ENCODE measurements around the gene GAGE12G. TPM values are rescaled to one million over a fixed set of nuclear protein-coding genes. Genes with fewer than 3 reads are reported as not detected.
"Not testable (repeated sequence)": the region's sequence is repeated elsewhere in the genome, so short reads cannot be mapped to it uniquely, and the experiment has no call there.

The GAGE12G gene
- not detected for total RNA-seq
- long read RNA-seq: 0 reads

GRCh38 chrX:49570100-49570499, at the start of gene GAGE12G:
Gene GAGE12G, plus strand, starts transcription at chrX:49570400. Its CDS starts 1,155 bp downstream, at chrX:49571555.
- ATAC-seq; intact Hi-C loops (cut with micrococcal nuclease); DNase-seq: not testable (repeated sequence)

- intact Hi-C loops (cut with micrococcal nuclease); ATAC-seq; DNase-seq: not testable (repeated sequence)
These were observed 38.3 kb upstream of the GAGE12G start, which contains the start of gene GAGE12C for GRCh38 chrX:49531877-49532276. Gene GAGE12C, plus strand, starts transcription at chrX:49532177. Its CDS starts 1,155 bp downstream, at chrX:49533332.

- DNase-seq; intact Hi-C loops (cut with micrococcal nuclease); ATAC-seq: not testable (repeated sequence)
These were observed 28.8 kb upstream of the GAGE12G start, which contains the start of gene GAGE12D for GRCh38 chrX:49541433-49541832. Gene GAGE12D, plus strand, starts transcription at chrX:49541733. Its CDS starts 1,155 bp downstream, at chrX:49542888.

- DNase-seq; ATAC-seq; intact Hi-C loops (cut with micrococcal nuclease): not testable (repeated sequence)
These were observed 19.2 kb upstream of the GAGE12G start, which contains the start of gene GAGE12E for GRCh38 chrX:49550989-49551388. Gene GAGE12E, plus strand, starts transcription at chrX:49551289. Its CDS starts 1,155 bp downstream, at chrX:49552444.

- DNase-seq; intact Hi-C loops (cut with micrococcal nuclease); ATAC-seq: not testable (repeated sequence)
These were observed 9.7 kb upstream of the GAGE12G start, which contains the start of gene GAGE12F for GRCh38 chrX:49560542-49560941. Gene GAGE12F, plus strand, starts transcription at chrX:49560842. Its CDS starts 1,155 bp downstream, at chrX:49561997.

DNA sequence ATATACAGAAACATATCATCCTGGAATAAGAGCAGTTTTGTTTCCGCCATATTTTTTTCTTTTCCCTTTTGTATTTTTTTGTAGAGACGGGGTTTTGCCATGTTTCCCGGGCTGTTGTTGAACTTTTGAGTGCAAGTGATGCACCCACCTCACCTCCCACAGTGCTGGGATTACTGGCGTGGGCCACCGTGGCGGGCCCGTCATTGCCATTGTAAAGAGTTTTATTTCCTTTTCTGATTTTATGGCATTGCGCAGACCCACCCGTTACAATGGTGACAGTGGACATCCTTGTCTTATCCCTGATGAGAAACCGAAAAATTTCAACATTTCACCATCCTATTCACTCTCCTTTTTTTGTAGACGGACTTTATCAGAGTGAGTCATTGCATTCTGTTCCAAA, 1.5 kb upstream of the GAGE12G start:
- peak; percentile 13 for DNase-seq
- ATAC-seq; intact Hi-C loops (cut with micrococcal nuclease): not testable (repeated sequence)

DNA sequence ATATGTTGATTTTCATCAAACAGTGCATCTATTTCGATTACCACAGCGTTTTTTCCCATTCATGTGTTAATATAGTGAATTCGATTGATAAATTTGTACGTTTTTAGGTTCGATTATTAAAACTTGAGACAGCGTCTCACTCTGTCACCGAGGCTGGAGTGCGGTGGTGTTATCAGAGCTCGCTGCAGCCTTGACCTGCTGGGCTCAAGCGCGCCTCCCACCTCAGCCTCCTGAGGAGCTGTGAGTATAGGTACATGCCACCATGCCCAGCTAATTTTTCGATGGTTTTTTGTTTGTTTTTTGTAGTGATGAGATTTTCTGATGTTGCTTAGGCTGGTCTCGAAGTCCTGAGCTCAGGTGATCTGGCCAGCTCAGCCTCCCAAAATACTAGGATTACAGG, 1.0 kb upstream of the GAGE12G start:
- ATAC-seq, DNase-seq: not testable (repeated sequence)

DNA sequence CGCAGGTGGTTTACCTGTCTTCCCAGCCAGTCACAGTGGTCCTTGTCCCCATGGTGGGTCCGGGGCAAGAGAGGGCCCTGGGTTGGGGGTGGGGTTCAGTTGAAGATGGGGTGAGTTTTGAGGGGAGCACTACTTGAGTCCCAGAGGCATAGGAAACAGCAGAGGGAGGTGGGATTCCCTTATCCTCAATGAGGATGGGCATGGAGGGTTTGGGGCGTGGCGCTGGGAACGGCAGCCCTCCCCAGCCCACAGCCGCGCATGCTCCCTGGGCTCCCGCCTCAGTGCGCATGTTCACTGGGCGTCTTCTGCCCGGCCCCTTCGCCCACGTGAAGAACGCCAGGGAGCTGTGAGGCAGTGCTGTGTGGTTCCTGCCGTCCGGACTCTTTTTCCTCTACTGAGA, 9.4 kb downstream of the GAGE12G start, which contains the start of gene GAGE12H:
Gene GAGE12H, plus strand, starts transcription at position 301 of the 400 bp plus-strand sequence. CDS start 1,155 bp downstream, outside the sequence.
- ATAC-seq; DNase-seq; intact Hi-C loops (cut with micrococcal nuclease): not testable (repeated sequence)

More for the DNA sequence above, 1.0 kb upstream of the GAGE12G start:
- intact Hi-C loops (cut with micrococcal nuclease): not testable (repeated sequence)

GRCh38 chrX:49589196-49589595, 19.0 kb downstream of the GAGE12G start, which contains the start of gene GAGE2A:
Gene GAGE2A, plus strand, starts transcription at chrX:49589496. Its CDS starts 1,155 bp downstream, at chrX:49590651.
- DNase-seq; intact Hi-C loops (cut with micrococcal nuclease); ATAC-seq: not testable (repeated sequence)

DNA sequence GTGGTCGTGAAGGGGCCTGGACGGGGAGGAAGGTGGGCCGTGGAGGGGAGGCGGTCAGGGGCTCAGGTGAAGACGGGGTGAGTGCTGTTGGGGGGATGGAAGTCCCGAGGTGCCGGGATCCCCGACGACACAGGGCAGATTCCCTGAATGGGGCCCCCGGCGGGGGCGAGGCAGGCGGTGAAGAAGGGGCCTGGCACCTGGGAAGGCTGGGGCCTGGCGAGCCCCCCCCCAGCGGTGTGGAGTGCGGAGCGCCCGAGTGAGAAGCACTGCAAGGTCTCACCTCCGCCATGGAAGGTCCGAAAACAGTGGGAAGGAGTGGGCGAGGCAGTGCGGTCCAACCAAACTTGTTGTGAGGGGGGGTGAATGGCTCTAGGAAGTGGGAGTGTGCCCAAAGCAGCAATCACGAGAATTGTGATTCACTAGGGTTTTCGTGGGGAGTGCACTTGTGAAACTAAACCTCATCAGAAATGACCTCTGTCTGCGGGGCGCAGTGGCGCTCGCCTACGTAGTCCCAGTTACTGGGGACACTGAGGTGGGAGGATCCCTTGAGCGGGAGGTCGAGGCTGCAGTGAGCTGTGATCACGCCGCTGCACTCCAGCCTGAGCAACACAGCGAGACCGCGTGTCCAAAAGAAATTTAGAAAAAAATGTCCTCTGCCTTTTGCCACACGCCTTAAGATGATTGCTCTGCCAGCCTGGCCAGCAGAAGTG, 19.7 kb downstream of the GAGE12G start:
- ATAC-seq; intact Hi-C loops (cut with micrococcal nuclease): not testable (repeated sequence)
- DNase-seq: peak; percentile 20

GRCh38 chrX:49590488-49590887, 20.3 kb downstream of the GAGE12G start:
- intact Hi-C loops (cut with micrococcal nuclease); DNase-seq; ATAC-seq: not testable (repeated sequence)

- intact Hi-C loops (cut with micrococcal nuclease); DNase-seq; ATAC-seq: not testable (repeated sequence)
These were observed 28.5 kb downstream of the GAGE12G start, which contains the start of gene GAGE1 for GRCh38 chrX:49598720-49599119. Gene GAGE1, plus strand, starts transcription at chrX:49599020. Its CDS starts 1,155 bp downstream, at chrX:49600175.

DNA sequence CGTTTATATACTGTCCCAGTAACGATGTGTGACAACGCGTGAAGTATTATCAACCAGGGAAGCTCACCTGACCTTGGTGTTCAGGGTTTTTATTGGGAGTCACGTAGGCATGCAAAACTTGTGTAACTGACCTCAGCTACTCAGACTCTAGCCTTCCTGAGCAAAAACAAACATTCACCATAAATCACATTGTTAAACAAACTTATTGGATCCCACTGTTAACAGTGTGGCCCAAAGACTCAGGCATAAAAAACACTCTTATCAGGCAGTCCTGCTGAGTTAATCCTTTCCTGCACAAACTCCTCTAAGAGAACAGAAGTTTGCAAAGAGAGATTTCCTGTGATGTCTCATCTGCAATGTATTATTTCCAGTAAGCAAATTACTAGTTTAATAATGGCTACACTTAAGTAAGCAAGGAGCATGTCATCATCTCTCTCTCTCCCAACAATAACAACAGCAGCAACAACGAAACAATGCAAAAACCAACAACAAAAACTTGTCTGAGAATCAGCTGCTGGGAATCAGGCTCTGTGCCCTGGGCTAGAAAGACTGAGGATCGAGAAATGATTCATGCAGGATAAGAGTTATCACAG, 40.6 kb downstream of the GAGE12G start:
- ATAC-seq (no peak), DNase-seq (no peak)
- intact Hi-C loops (cut with micrococcal nuclease): no loop called here

GRCh38 chrX:49618574-49618973, 48.4 kb downstream of the GAGE12G start:
- ATAC-seq (no peak), DNase-seq (no peak)
- intact Hi-C loops (cut with micrococcal nuclease): no loop called here

Other genes starting within 250 kb of the GAGE12G start
- gene GAGE12J, start 248.4 kb upstream of the GAGE12G start, total RNA-seq: not detected
- gene GAGE13, start 238.8 kb upstream of the GAGE12G start, total RNA-seq: not detected
- not detected for gene GAGE12C, start 38.2 kb upstream of the GAGE12G start, total RNA-seq
- gene GAGE12D, start 28.7 kb upstream of the GAGE12G start, total RNA-seq: not detected
- gene GAGE12E, start 19.1 kb upstream of the GAGE12G start, total RNA-seq: not detected
- gene GAGE12F, start 9.6 kb upstream of the GAGE12G start, total RNA-seq: not detected
- gene GAGE12H, start 9.5 kb downstream of the GAGE12G start, total RNA-seq: not detected
- not detected for gene GAGE2A, start 19.1 kb downstream of the GAGE12G start, total RNA-seq
- gene GAGE1, start 28.6 kb downstream of the GAGE12G start, total RNA-seq: not detected
- not detected for gene PAGE1, start 125.6 kb downstream of the GAGE12G start, total RNA-seq